ENCODE data around the gene LETM1.

The LETM1 gene

DNA sequence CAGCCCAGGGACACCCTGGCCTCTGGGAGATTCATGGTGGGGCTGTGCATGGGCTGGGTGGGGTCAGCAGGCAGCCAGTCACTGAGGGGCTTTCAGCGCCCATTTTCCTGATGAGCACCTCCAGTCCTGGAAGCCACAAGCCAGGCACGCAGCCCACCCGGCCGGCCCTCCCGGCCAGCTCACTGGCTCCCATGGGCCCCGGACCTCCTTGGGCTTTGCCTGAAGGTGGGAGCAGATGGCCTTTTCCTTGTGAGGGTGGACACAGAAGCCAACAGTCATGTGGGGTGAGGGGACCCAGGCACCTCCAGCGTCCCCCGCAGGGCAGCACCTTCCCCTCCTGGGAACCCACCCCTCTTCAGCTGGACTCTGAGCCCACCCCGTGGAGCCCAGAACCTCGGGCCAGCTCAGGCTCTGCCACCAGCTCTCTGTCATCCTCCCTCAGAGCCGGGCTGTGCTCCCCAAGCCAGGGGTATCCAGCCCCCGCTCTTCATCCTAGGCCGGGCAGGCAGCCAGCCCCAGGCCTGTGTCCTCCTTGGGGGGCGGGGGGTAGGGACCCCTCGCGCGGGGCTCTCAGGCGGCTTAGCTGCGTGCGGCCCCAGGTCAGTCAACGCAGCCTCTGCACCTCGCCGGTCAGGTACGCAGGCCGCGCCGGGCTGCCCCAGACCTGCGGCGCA lies 63.7 kb downstream of the LETM1 start:
- no peaks in the 10 kb centered on the region for H3K36me3 Mint-ChIP-seq
- H3K27me3 Mint-ChIP-seq = peaks cover 65% of the 10 kb centered on the region
- peak overlapping the region; percentile 33 for H3K4me3 Mint-ChIP-seq
- DNase-seq = no peak
- no peaks in the 10 kb centered on the region for H3K9me3 Mint-ChIP-seq
- no peak overlapping the region for H3K27ac Mint-ChIP-seq
- CTCF ChIA-PET = interaction anchor here (1.5 to 1.6 kb wide), 2 partner anchors 16 to 44 kb away, joined by 5 read pairs; no protein-coding TSS in a partner anchor
- H3K4me1 Mint-ChIP-seq = peaks cover 2% of the 10 kb centered on the region

DNA sequence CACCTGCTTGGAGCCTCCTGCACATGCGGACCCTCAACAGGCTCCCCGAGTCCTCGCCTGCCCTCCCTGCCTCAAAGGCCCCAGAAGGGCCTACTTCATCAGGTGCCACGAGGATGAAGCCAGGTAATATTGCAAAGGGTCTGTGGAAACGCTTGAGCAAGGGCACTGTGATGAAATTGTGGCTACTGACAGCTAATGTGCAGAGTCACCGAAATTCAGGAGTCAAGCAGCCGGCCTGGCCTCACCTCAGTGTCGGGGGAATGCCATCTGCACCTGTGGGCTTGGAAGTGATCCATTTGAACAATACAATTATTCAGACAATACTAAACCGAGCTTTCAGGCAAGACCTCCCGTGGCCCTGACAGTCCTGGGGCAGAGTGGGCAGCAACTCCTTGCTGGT lies 66.0 kb downstream of the LETM1 start:
- H3K27ac Mint-ChIP-seq = no peak overlapping the region
- H3K9me3 Mint-ChIP-seq = no peaks in the 10 kb centered on the region
- no peaks in the 10 kb centered on the region for H3K36me3 Mint-ChIP-seq
- no peak for DNase-seq
- CTCF ChIA-PET = no interaction called here
- peaks cover 2% of the 10 kb centered on the region for H3K4me1 Mint-ChIP-seq
- peaks cover 42% of the 10 kb centered on the region for H3K27me3 Mint-ChIP-seq
- no peak overlapping the region for H3K4me3 Mint-ChIP-seq

DNA sequence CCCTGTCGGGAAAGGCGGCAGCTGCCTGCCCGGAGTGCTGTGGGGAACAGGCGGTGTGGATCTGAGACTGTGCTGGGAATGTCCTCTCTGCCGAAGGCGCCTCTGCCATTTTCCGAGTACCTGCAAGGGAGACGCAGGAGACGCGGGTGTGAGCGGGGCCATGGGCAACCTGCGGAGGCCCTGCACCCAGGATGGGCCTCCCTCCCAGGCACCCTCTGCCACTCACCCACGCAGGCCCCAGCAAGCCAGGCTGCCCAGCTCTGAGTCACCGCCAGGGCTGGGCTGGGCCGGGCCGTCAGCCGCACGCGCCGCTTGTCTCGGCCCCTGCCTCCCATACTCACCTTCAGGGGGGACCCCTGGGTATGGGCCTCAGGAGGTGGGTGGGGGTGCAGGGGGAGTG lies 66.4 kb downstream of the LETM1 start:
- Mint-ChIP-seq H3K4me1 (peaks cover 2% of the 10 kb centered on the region), H3K36me3 (no peaks in the 10 kb centered on the region), H3K4me3 (no peak overlapping the region), H3K27ac (no peak overlapping the region), H3K9me3 (no peaks in the 10 kb centered on the region), H3K27me3 (peaks cover 38% of the 10 kb centered on the region)
- CTCF ChIA-PET = no interaction called here
- no peak for DNase-seq

DNA sequence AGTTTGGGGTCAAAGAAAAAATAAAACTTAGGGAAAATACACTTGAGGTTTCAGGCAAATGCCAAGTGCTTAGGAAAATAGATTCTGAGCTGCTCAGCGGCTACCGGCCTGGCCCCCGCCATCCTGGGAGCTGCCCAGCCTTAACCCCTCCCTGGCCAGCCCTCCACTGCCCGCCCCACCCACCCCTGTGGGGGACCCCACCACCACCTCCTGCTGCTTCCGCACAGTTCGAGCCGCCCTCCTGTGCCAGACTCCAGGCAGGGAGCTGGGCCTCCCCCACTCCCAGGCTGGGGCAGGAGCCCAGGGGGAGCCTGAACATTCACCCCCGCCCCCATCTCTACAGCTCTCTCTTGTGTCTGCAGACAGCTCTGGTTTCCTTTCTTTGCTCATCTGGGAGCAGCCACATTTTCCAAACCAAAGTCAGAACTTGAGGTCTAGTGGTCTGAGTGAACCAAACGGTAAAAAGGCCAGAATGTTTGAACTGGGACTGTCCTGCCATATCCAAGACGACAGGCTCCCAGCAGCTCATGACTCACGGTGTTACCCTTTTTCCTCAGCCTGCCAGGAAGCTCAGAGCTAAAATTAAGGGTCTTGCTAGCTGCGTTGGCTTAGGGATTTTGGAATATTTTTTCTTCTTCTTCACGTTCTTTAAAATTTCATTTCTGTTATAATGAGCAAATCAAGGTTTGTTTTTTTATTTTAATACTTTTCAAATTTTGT lies 67.5 kb downstream of the LETM1 start:
- no peak for DNase-seq
- Mint-ChIP-seq H3K9me3 (no peaks in the 10 kb centered on the region), H3K4me1 (no peaks in the 10 kb centered on the region), H3K36me3 (no peaks in the 10 kb centered on the region), H3K27ac (no peak overlapping the region), H3K27me3 (peaks cover 31% of the 10 kb centered on the region), H3K4me3 (no peak overlapping the region)
- CTCF ChIA-PET = no interaction called here

DNA sequence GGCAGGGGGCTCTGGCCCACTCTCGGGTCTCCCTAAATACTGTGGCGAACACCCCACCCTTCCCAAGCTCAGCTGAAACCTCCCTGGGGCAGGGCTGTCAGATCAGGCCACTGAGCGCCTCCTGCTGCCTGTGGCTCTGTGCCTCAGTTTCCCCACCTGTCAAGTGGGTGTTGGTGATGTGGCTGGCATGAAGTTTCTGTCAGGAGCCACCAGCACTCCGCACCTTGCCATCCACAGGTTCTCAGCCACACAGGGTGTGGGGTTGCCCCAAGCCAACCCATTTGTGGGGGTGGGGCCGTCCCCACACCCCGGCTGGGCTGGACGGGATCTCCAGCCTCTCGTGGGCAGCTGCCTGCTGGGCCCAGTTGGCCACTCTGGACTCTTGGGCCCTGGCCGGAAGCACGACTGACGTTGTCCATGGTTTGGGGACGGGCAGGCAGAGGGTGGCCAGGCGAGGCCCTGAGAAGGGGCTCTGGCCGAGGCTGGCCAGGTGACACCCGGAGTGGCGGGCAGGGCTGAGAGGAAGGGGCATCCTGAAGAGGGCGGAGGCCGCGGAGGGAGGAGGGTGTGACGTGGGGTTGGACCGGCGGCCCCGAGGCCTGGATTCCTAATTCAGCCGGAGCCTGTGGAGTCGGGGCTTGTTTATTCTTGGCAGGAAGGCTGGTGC lies 68.4 kb downstream of the LETM1 start:
- DNase-seq = no peak
- H3K27ac Mint-ChIP-seq = no peak overlapping the region
- no peaks in the 10 kb centered on the region for H3K36me3 Mint-ChIP-seq
- H3K27me3 Mint-ChIP-seq = peaks cover 27% of the 10 kb centered on the region
- H3K4me1 Mint-ChIP-seq = no peaks in the 10 kb centered on the region
- H3K9me3 Mint-ChIP-seq = no peaks in the 10 kb centered on the region
- no peak overlapping the region for H3K4me3 Mint-ChIP-seq
- CTCF ChIA-PET = no interaction called here

DNA sequence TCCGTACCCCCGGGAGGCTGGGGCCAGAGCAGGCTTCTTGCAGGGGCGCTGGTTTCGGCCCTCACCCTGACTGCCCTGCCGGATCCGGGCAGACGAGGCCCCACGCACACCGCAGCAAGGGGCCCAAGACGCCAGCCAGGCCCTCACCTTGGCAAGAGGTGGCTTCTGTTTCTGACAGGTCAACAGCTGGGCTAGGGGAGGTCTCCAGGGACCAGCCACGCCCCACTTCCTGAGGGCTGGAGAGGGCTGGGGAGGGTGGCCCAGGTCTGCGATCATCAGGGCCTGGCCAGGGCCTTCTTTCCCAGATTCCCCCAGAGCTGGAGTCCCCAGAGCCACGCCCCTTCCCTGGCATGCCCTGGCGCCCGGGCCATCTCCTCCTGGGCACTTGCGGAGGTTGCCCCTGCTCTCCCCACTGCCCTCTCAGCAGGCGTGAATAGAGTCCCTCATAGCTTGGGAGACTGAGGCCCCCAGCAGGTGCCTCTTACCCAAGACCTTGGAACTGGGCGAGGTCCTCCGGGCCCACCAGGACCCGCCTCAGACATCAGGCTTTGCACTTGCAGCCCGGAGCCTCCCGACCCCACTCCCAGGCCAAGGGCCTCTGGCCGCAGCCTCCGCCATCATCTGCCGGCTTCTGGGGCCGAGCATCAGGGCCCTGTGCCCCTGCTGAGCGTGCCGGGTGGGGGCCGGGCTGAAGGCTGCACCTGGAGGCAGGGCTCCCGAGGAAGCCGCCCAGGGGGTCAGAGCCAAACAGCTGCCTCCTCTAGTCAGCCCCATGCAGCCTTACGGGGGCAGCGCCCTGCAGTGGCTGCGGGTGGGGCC lies 69.2 kb downstream of the LETM1 start:
- no peak overlapping the region for H3K4me3 Mint-ChIP-seq
- no peaks in the 10 kb centered on the region for H3K9me3 Mint-ChIP-seq
- CTCF ChIA-PET = no interaction called here
- no peak overlapping the region for H3K27ac Mint-ChIP-seq
- H3K4me1 Mint-ChIP-seq = no peaks in the 10 kb centered on the region
- DNase-seq = no peak
- no peaks in the 10 kb centered on the region for H3K36me3 Mint-ChIP-seq
- H3K27me3 Mint-ChIP-seq = peaks cover 19% of the 10 kb centered on the region

DNA sequence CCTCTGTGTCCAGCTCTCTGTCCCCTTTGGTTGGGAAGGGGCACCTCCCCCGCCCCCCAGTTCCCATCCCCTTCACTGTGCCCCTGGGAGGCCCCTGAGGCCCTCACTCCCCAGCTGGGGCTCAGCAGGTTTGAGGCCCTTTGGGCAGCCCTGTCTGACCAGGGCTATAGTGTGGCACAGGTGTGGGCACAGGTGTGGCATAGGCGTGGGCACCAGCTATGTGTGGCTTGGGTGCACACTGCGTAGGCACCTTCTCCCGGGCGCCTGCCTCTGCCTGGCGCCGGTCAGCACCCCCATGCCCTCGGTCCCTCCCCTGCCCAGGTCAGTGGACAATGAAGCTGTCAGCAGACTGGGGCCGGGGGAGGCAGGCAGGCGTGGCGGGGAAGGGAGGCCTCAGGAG lies 70.4 kb downstream of the LETM1 start:
- CTCF ChIA-PET = interaction anchor here (1.0 kb wide), 2 partner anchors 14 to 23 kb away, joined by 3 to 4 read pairs; no protein-coding TSS in a partner anchor
- H3K4me1 Mint-ChIP-seq = no peaks in the 10 kb centered on the region
- H3K27ac Mint-ChIP-seq = no peak overlapping the region
- H3K36me3 Mint-ChIP-seq = no peaks in the 10 kb centered on the region
- no peaks in the 10 kb centered on the region for H3K9me3 Mint-ChIP-seq
- peaks cover 8% of the 10 kb centered on the region for H3K27me3 Mint-ChIP-seq
- H3K4me3 Mint-ChIP-seq = no peak overlapping the region
- no peak for DNase-seq

DNA sequence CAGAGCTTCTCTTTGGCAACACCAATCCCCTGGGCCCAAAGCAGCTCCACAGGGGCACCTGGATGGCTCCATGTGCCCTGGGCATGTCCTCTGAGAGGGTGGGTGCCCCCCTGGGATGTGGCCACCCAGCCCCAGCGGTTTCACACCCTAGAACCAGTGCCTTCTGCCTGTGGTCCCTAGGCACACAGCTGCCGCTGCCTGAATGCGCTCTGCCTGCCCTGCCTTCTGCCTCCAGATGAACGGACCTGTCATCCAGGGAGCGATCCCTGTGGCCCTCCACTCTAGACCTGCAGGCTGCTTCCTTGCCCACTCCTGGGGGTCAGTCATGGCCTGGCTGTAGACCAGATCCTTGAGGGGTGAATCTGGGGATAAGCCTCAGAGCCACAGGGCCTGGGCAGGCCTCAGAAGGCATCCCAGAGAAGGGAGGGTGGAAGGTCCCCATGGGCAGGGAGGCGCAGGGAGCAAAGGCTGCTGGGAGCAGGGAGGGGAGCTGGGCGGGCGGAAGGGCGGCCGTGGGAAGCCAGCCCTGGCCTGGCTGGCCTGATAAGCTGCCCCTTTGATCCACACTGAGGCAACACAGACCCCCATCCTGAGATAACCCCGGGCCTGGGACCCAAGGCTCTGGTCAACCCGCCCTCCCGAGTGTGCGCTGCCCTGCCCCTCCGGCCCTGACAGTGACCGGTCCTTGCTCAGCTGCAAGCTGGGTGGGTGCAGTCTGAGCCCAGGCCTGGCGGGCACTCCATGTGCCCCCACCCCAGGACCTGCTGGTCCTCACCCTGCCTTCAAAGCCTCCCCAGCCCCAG lies 71.0 kb downstream of the LETM1 start:
- DNase-seq = no peak
- no peaks in the 10 kb centered on the region for H3K4me1 Mint-ChIP-seq
- no peaks in the 10 kb centered on the region for H3K36me3 Mint-ChIP-seq
- no peak overlapping the region for H3K27ac Mint-ChIP-seq
- no peaks in the 10 kb centered on the region for H3K9me3 Mint-ChIP-seq
- no peak overlapping the region for H3K4me3 Mint-ChIP-seq
- peaks cover 7% of the 10 kb centered on the region for H3K27me3 Mint-ChIP-seq
- CTCF ChIA-PET = interaction anchor here (1.0 kb wide), 2 partner anchors 14 to 24 kb away, joined by 3 to 4 read pairs; no protein-coding TSS in a partner anchor

DNA sequence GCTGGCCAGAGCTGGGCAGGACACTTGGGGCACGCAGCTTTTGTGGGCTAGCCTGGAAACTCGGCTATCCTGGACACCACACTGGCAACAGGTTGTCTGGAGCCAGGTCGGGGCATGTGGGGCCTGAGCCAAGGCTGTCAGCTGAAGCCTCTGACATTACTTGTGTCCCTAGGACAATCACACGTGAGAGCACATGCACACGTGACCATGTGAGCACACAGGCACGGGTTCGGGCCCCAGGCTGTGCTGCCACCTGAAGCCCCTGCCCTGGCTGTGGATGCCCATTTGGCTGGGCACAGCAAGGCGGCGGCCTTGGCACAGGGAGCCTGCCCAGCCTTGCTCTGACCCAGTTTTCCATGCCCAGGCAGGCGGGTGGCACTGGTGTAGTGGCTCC lies 71.6 kb downstream of the LETM1 start:
- Mint-ChIP-seq H3K9me3 (no peaks in the 10 kb centered on the region), H3K36me3 (no peaks in the 10 kb centered on the region), H3K27me3 (peaks cover 6% of the 10 kb centered on the region), H3K4me3 (no peak overlapping the region), H3K4me1 (no peaks in the 10 kb centered on the region), H3K27ac (no peak overlapping the region)
- CTCF ChIA-PET = no interaction called here
- no peak for DNase-seq

DNA sequence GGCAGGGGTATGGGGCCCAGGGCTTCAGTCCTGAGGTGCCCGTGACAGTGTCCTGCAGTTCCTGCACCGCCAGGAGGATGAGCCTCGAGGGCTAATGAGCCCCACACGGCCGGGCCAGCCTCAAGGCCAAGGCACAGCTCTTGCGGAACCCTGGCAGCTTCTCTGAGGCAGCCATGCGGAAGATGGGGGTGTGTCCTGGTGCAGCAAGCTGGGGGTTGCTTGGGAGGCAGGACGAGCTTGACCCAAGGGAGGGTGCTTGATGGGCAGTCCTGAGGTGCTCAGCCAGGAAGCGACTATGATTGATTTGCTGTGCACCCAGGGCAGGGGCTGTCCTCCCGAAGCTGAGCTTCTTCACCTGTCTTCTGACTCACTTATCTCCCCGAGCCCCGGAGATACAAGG lies 72.0 kb downstream of the LETM1 start:
- Mint-ChIP-seq H3K4me1 (no peaks in the 10 kb centered on the region), H3K4me3 (no peak overlapping the region), H3K27ac (no peak overlapping the region), H3K9me3 (no peaks in the 10 kb centered on the region), H3K27me3 (peaks cover 6% of the 10 kb centered on the region), H3K36me3 (no peaks in the 10 kb centered on the region)
- DNase-seq = no peak
- CTCF ChIA-PET = no interaction called here

DNA sequence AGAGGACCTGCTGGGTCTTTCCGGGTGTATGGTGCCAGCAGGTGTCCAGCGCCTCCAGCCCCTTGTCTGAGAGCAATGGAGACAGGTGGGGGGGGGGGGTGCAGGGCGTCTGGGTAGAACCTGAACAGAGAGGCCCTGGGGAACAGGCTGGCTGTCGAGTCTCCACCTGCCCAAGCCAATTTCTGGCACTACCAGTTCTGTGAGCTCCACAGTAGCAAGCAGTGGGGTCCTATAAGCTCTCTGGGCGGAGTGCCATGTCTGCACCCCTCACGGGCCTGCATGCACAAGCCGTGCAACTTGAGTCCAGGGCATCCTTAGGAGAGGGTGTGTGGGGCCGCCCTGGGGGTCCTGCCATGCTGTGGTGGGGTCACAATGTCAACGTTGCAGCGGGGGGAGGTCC lies 72.9 kb downstream of the LETM1 start:
- Mint-ChIP-seq H3K27ac (no peak overlapping the region), H3K9me3 (no peaks in the 10 kb centered on the region), H3K4me1 (no peaks in the 10 kb centered on the region), H3K27me3 (peaks cover 6% of the 10 kb centered on the region), H3K36me3 (no peaks in the 10 kb centered on the region), H3K4me3 (no peak overlapping the region)
- CTCF ChIA-PET = interaction anchor here (1.3 kb wide), 1 partner anchor 35 kb away, joined by 6 read pairs; no protein-coding TSS in a partner anchor
- no peak for DNase-seq

DNA sequence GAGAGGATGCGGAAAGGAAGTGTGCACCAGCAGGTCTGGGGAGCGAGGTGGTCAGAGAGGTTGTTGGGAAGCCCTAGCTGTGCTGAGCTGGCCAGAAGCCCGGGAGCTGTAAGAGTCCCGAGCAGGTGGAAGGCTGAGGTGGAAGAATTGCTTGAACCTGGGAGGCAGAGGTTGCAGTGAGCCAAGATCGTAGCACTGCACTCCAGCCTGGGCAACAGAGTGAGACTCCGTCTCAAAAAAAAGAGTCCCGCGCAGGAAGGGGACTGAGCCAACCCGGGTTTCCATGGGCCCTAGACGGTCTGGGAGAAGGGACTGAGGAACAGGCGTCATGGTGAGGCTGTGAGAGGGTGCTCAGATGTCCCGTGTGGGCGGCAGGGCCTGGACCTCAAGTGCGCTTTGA lies 75.5 kb downstream of the LETM1 start:
- no peak for DNase-seq
- Mint-ChIP-seq H3K4me1 (no peaks in the 10 kb centered on the region), H3K36me3 (no peaks in the 10 kb centered on the region), H3K27me3 (peaks cover 8% of the 10 kb centered on the region), H3K4me3 (no peak overlapping the region), H3K9me3 (no peaks in the 10 kb centered on the region), H3K27ac (no peak overlapping the region)
- CTCF ChIA-PET = no interaction called here

DNA sequence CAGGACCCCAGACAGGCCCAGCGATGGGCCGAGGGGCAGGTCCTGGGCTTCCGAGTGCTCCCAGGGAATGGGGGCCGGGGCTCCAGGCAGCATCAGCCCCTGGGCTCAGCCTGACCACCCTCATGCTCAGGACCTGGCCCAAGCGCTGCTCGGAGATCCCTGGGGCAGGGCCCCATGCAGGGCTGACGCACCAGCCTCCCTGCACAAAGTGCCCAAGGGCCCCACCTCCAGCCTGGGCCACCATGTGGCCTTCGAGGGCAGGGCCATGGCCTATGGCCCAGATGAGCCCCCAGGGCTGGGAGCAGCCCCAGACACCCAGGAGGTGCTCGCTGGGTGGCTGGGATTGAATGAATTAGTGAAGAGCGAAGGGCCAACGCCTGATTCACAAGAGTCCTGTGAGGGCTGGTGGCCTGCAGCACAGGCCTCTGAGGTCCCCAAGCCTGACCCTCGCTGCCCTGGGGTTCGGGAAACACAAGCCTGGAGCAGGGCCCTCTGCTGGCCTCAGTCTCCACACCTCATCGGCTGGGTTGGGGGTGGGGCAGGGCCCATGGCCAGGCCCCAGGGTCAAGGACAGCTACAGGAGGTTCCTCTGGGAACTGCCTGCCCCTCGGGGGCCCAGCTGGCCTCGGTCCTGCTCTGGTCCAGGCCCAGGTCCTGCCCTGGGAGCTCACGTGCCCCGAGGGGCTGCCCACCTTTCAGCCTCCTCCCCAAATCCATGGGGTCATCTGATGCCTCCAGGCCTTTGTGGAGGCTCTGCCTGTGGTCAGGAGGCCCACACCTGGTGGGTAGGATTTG lies 76.2 kb downstream of the LETM1 start:
- no peak for DNase-seq
- H3K9me3 Mint-ChIP-seq = no peaks in the 10 kb centered on the region
- H3K36me3 Mint-ChIP-seq = no peaks in the 10 kb centered on the region
- CTCF ChIA-PET = no interaction called here
- H3K4me1 Mint-ChIP-seq = no peaks in the 10 kb centered on the region
- no peak overlapping the region for H3K4me3 Mint-ChIP-seq
- peaks cover 10% of the 10 kb centered on the region for H3K27me3 Mint-ChIP-seq
- H3K27ac Mint-ChIP-seq = no peak overlapping the region
